Peyer's patch (tissue), 4 donors: ENCODE results near the gene GSTM2.
"Not testable (repeated sequence)": the region's sequence is repeated elsewhere in the genome, so short reads cannot be mapped to it uniquely, and the experiment has no call there.

Experiments used
- POLR2A ChIP-seq, 2 donors: fragments of 450-650 bp; IDR thresholded peaks; one replicate each; pipeline ENCODE4 v1.5.1; 2017; ENCODE audit warnings: antibody characterized with exemption in 2 of 2, mild to moderate bottlenecking in 2 of 2, moderate library complexity in 2 of 2
- TF ChIP-seq, protein P1 (sequence below), 6 experiments: fragments of 450-650 bp in 4 of 6; fragments of 200-600 bp in 2 of 6; sonication (generic) in 1 of 6; IDR thresholded peaks; one replicate each; pipeline ENCODE4 v1.5.1; 2017 to 2019; ENCODE audit warnings: antibody characterized with exemption in 6 of 6, mild to moderate bottlenecking in 3 of 6, moderate library complexity in 1 of 6

- TF ChIP-seq, protein P1, sequence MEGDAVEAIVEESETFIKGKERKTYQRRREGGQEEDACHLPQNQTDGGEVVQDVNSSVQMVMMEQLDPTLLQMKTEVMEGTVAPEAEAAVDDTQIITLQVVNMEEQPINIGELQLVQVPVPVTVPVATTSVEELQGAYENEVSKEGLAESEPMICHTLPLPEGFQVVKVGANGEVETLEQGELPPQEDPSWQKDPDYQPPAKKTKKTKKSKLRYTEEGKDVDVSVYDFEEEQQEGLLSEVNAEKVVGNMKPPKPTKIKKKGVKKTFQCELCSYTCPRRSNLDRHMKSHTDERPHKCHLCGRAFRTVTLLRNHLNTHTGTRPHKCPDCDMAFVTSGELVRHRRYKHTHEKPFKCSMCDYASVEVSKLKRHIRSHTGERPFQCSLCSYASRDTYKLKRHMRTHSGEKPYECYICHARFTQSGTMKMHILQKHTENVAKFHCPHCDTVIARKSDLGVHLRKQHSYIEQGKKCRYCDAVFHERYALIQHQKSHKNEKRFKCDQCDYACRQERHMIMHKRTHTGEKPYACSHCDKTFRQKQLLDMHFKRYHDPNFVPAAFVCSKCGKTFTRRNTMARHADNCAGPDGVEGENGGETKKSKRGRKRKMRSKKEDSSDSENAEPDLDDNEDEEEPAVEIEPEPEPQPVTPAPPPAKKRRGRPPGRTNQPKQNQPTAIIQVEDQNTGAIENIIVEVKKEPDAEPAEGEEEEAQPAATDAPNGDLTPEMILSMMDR (IDR thresholded peaks at IDR 0.05) = not testable (repeated sequence)
- not testable (repeated sequence) for TF ChIP-seq POLR2A (IDR thresholded peaks at IDR 0.05)
These were observed 19.3 kb downstream of the GSTM2 start for GRCh38 chr1:109687109-109687508.
